ENCODE measurements around the gene GHRH. TPM values are rescaled to one million over a fixed set of nuclear protein-coding genes. Genes with fewer than 3 reads are reported as not detected.

The GHRH gene
- total and polyA plus RNA-seq, 2 of the 4 experiments (the other 2 are of a cell fraction), result not detected

- no peak overlapping the region for H2AK5ac ChIP-seq (ENCODE audit: low read depth, low read length)
- H3K4ac ChIP-seq (ENCODE audit: low read depth, low read length), result no peak overlapping the region
- no peak overlapping the region for H3K56ac ChIP-seq (ENCODE audit: extremely low read depth, insufficient read depth, low read length)
- H4K91ac ChIP-seq (ENCODE audit: insufficient read depth, low read depth, low read length), result no peak overlapping the region
- no peak overlapping the region for H3K14ac ChIP-seq (replicated peaks; ENCODE audit: low read depth, low read length)
- 90% methylated on average over 2 of the region's 3 CpGs; no CpG with 5 or more reads in 1 of the 2 experiments for WGBS, 2 experiments (ENCODE audit: extremely low coverage in 2 of 2, insufficient read length in 1 of 2)
- H3K27me3 ChIP-seq (ENCODE audit: control insufficient read depth, insufficient read depth, low read length), result peaks cover 7% of the 10 kb centered on the region
- ATAC-seq (ENCODE audit: low read depth) (no peak), DNase-seq (no peak)
- no peak overlapping the region for H2BK5ac ChIP-seq (ENCODE audit: low read depth, low read length, poor library complexity, severe bottlenecking)
- H3K27ac ChIP-seq (ENCODE audit: insufficient read depth, low read length), result no peak overlapping the region
- H2BK20ac ChIP-seq (ENCODE audit: low read depth, low read length), result no peak overlapping the region
- H2AK9ac ChIP-seq (replicated peaks; ENCODE audit: low read depth, low read length, poor library complexity), result no peak overlapping the region
- no peaks in the 10 kb centered on the region; the same call in 1 of the 2 replicates for H3K4me1 ChIP-seq (ENCODE audit: control insufficient read depth, insufficient read depth, low read length)
- no TSS peak for BruUV-seq (replicated peaks)
- dilution Hi-C loops (cut with HindIII; ENCODE audit: low sequenced_read_pairs, unreplicated experiment), result no loop called here
- no peaks in the 10 kb centered on the region for H3K9me3 ChIP-seq (ENCODE audit: control insufficient read depth, insufficient read depth, low read length)
- H3K23ac ChIP-seq (ENCODE audit: low read depth, low read length), result no peak overlapping the region
- no peak overlapping the region for H4K8ac ChIP-seq (ENCODE audit: low read depth in 2 of 2, low read length in 2 of 2)
- no peak overlapping the region for H3K9ac ChIP-seq (ENCODE audit: low read depth, low read length)
- no peak overlapping the region for H2BK15ac ChIP-seq (ENCODE audit: low read depth, low read length)
- no peak overlapping the region for H2BK120ac ChIP-seq (ENCODE audit: low read depth, low read length)
- no peak overlapping the region for H4K5ac ChIP-seq (ENCODE audit: low read depth, low read length)
- no peaks in the 10 kb centered on the region for H3K79me1 ChIP-seq (ENCODE audit: low read depth in 1 of 2, low read length in 2 of 2)
- ChIA-PET CTCF (interaction anchor here (0.9 to 1.1 kb wide), 2 partner anchors 263 to 264 kb away, joined by 3 read pairs; no protein-coding TSS in a partner anchor), POLR2A (ENCODE audit: unreplicated experiment) (no interaction called here)
- in situ Hi-C loops (cut with MboI; ENCODE audit: low sequenced_read_pairs), result loop anchor here (5.0 to 25.0 kb wide), 2 partner anchors 261 to 1116 kb away; no protein-coding TSS in a partner anchor
- H2AFZ ChIP-seq (replicated peaks; ENCODE audit: low read length, poor library complexity), result no peak overlapping the region
- no peaks in the 10 kb centered on the region for H3K9me1 ChIP-seq (ENCODE audit: insufficient read depth, low read length)
- H3K18ac ChIP-seq (ENCODE audit: low read depth, low read length), result no peak overlapping the region
- no peaks in the 10 kb centered on the region for H4K20me1 ChIP-seq (ENCODE audit: insufficient read depth, low read length)
- no peak overlapping the region for H3K4me3 ChIP-seq (ENCODE audit: insufficient read depth, low read depth, low read length)
- intact Hi-C loops (cut with micrococcal nuclease), result no loop called here
- no peak overlapping the region for H3K4me2 ChIP-seq (ENCODE audit: low read depth, low read length)
- TF ChIP-seq, protein P1, sequence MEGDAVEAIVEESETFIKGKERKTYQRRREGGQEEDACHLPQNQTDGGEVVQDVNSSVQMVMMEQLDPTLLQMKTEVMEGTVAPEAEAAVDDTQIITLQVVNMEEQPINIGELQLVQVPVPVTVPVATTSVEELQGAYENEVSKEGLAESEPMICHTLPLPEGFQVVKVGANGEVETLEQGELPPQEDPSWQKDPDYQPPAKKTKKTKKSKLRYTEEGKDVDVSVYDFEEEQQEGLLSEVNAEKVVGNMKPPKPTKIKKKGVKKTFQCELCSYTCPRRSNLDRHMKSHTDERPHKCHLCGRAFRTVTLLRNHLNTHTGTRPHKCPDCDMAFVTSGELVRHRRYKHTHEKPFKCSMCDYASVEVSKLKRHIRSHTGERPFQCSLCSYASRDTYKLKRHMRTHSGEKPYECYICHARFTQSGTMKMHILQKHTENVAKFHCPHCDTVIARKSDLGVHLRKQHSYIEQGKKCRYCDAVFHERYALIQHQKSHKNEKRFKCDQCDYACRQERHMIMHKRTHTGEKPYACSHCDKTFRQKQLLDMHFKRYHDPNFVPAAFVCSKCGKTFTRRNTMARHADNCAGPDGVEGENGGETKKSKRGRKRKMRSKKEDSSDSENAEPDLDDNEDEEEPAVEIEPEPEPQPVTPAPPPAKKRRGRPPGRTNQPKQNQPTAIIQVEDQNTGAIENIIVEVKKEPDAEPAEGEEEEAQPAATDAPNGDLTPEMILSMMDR (conservative IDR thresholded peaks at IDR 0.05; ENCODE audit: low read depth, low read length), result no peak
- no peak for TF ChIP-seq POLR2A (IDR thresholded peaks at IDR 0.05; ENCODE audit: low read depth, low read length)
- no peak for TF ChIP-seq FOS (IDR thresholded peaks at IDR 0.05; ENCODE audit: low read depth, low read length)
- TF ChIP-seq SMC3 (IDR thresholded peaks at IDR 0.05; ENCODE audit: low read depth, low read length), result no peak
- TF ChIP-seq CEBPB (IDR thresholded peaks at IDR 0.05; ENCODE audit: low read depth, low read length), result no peak
- TF ChIP-seq RAD21 (IDR thresholded peaks at IDR 0.05; ENCODE audit: low read length), result no peak
- TF ChIP-seq, protein P2, sequence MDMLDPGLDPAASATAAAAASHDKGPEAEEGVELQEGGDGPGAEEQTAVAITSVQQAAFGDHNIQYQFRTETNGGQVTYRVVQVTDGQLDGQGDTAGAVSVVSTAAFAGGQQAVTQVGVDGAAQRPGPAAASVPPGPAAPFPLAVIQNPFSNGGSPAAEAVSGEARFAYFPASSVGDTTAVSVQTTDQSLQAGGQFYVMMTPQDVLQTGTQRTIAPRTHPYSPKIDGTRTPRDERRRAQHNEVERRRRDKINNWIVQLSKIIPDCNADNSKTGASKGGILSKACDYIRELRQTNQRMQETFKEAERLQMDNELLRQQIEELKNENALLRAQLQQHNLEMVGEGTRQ (IDR thresholded peaks at IDR 0.05; ENCODE audit: low read depth, low read length), result no peak
- no peak for TF ChIP-seq MXI1 (IDR thresholded peaks at IDR 0.05; ENCODE audit: borderline replicate concordance, low read depth, low read length)
- TF ChIP-seq NFE2L2 (IDR thresholded peaks at IDR 0.05; ENCODE audit: low read depth, low read length), result no peak
- TF ChIP-seq ELK1 (IDR thresholded peaks at IDR 0.05; ENCODE audit: borderline replicate concordance, low read depth, low read length), result no peak
- TF ChIP-seq RCOR1 (IDR thresholded peaks at IDR 0.05; ENCODE audit: insufficient replicate concordance, low read length), result no peak
- no peak for TF ChIP-seq BHLHE40 (IDR thresholded peaks at IDR 0.05; ENCODE audit: low read depth, low read length)
- TF ChIP-seq RFX5 (IDR thresholded peaks at IDR 0.05; ENCODE audit: low read depth, low read length), result no peak
- no peak for TF ChIP-seq MAFK (IDR thresholded peaks at IDR 0.05; ENCODE audit: low read depth, low read length)
- TF ChIP-seq MAZ (IDR thresholded peaks at IDR 0.05; ENCODE audit: borderline replicate concordance, low read depth, low read length), result no peak
- no peak for TF ChIP-seq CHD1 (IDR thresholded peaks at IDR 0.05; ENCODE audit: low read depth, low read length)
- H3K36me3 ChIP-seq (ENCODE audit: control insufficient read depth, insufficient read depth, low read length), result no peaks in the 10 kb centered on the region
Observed at GRCh38 chr20:37271421-37271768, 9.8 kb upstream of the GHRH start.

Measured in IMR-90 (cell line).